ENCODE results near the gene JARID2.

DNA sequence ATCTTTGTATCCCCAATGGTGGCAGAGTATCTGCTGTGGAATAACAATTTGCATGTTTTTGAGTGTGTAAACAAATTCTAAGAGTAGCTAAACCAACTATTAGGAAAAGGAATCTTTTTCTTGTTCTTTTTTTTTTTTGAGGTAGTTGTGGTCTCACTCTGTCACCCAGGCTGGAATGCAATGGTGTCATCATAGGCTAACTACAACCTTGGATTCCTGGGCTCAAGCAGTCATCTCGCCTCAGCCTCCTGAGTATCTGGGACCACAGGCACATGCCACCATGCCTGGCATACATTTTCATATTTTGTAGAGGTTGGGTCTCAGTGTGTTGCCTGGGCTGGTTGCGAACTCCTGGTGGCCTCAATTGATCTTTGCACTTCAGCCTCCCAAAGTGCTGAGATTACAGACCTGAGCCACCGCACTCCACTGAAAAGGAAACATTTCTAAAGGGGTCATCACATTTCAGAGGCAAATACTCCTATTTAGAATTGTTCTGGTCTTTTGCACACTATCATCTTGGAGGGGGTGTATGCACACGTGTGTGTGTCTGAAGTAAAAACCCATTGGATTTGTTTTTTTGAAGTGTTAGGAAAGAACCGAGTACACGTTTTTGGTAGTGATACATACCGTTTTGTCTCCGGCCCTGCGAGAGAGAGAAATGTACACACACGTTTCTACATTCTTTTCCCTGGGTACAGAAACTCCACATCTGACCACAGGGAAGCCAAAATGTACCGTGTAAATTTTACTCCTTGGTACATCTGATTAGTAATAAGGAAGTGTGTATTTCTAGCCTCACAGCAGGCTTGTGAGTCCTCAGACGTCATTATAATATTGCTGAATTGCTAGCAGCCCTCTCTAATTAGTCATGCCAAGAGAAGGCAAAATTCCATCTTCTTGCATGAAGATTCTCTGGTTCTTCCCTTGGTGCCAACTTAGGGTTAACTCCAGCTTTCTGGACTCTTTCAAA is 183.6 kb downstream of the JARID2 start:
- TF ChIP-seq, protein P1, sequence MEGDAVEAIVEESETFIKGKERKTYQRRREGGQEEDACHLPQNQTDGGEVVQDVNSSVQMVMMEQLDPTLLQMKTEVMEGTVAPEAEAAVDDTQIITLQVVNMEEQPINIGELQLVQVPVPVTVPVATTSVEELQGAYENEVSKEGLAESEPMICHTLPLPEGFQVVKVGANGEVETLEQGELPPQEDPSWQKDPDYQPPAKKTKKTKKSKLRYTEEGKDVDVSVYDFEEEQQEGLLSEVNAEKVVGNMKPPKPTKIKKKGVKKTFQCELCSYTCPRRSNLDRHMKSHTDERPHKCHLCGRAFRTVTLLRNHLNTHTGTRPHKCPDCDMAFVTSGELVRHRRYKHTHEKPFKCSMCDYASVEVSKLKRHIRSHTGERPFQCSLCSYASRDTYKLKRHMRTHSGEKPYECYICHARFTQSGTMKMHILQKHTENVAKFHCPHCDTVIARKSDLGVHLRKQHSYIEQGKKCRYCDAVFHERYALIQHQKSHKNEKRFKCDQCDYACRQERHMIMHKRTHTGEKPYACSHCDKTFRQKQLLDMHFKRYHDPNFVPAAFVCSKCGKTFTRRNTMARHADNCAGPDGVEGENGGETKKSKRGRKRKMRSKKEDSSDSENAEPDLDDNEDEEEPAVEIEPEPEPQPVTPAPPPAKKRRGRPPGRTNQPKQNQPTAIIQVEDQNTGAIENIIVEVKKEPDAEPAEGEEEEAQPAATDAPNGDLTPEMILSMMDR (IDR thresholded peaks at IDR 0.05): no peak
- TF ChIP-seq EZH2 (IDR thresholded peaks at IDR 0.05) (no peak), EZH2phosphoT487 (IDR thresholded peaks at IDR 0.05) (no peak)
